HL-60/S4 treated with phorbol 12-myristate 13-acetate at 8.2 ng/mL for 4 days and 3 days (cell line): ENCODE measurements around the gene PLOD3.

Source experiments
- in situ Hi-C: fragments of 300-500 bp; cut with MboI; formaldehyde crosslinking; loops from 2 replicates; pipeline ENCODE4 v1.15.0; 2022; ENCODE audit warnings: low sequenced_read_pairs

Gene PLOD3

DNA sequence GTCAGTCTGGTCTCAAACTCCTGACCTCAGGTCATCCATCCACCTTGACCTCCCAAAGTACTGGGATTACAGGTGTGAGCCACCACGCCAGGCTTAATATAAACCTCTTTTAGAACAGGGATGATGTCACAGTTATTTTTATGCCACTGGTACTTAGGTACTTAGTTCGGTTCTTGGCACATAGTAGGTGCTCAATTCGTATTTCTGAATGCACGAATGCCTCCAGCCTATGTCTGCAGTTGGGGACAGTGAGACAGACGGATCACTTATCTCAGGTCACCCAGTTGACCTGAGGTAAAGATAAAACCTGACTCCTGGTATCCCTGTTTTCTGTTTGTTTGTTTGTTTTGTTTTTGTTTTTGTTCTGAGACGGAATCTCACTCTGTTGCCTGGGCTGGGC, 31.2 kb downstream of the PLOD3 start:
- in situ Hi-C loops = no loop called here

DNA sequence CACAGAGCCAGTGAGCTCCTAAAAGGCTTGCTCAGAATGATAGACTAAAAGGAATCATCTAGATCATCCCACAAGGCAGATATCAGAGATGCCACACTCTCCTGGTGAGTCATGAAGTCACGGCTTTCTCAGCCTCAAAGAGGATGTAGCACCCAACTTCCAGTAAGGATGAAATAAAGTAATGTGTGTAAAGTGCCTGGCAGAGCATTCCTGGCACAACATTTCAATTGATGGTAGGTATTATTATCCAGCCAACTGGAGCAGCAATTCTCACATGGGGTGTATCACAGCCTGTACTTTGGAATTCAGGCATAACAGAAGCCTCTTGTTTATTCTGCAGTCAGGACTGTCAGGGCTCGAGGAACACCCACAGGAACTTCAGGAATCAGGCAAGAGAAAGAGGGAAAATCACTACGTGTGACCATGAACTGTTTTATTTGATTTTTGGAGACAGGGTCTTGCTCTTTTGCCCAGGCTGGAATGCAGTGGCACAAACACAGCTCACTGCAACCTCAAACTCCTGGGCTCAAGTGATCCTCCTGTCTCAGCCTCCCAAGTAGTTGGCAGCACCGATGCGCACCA, 32.0 kb downstream of the PLOD3 start:
- in situ Hi-C loops = no loop called here

DNA sequence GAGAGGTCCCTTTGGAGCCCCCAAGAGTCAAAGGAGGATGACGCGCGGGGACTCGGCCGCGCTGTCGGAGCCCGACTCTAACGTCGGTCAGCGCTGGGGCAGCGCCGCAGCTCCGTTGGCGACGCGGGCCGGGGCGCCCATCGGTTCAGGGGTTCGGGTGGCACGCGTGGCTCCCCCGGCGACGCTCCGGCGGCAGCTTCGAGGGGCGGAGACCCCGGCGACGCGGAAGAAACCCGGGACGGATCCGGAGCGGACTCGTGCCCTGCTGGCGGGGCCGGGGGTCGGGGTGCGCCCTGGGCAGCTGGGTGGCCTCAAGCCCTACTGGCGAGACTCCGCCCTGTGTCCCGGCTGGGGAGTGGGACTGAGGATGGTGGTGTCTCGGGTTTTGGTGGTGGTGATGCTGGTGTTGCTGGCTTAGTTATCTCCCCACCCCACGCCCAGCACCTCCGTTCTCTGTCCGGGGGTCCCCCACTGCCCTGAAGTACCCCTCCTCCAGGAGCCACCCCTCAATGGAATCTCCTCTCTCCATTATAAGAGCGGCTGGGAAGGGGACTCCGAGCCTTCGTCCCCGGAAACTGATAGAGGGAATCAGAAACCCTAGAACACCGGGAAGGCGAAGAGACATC, 37.1 kb downstream of the PLOD3 start, which contains the start of gene NAT16:
NAT16 (minus strand) TSS at position 164 of the 626 bp plus-strand sequence. CDS start 5,486 bp downstream, outside the sequence.
- in situ Hi-C loops = no loop called here

DNA sequence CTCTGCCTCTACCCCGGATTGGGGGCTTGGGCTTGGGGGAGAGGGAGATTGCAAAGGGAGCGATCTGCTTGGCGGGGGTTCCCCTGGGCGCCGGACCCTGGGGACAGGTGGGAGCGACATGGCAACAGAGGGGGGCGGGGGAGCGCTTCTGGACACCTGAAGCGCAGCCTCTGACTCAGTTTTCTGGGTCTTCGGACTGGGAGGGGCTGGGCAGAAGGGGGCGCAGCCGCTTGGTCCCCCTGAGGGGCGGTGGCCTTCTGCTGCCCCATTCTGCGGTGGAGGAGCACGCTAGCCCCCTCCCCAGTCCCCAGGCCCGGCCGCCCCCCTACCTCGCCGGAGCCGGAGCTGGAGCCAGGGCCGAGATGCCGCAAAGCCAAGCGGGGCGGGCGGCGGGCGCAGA, 37.7 kb downstream of the PLOD3 start:
- in situ Hi-C loops = no loop called here

DNA sequence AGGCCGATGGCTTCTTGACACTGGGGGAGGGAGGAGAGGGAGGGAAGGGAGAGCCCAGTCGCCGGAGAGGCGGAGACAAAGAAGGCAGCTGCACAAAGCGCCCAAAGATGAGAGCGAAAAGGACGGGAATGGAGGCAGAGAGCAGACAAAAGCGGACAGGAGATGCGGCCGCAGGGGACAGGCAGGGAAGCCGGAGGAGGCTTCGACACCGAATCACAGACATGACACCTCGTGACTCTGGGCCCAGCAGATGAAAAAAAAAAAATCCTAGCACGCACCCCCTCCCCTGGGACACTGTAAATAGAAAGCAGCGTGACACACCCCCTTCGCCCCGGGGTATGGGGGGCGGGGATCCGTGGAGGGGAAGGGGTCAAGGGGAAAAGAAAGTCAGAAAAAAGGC, 38.3 kb downstream of the PLOD3 start:
- in situ Hi-C loops = no loop called here

DNA sequence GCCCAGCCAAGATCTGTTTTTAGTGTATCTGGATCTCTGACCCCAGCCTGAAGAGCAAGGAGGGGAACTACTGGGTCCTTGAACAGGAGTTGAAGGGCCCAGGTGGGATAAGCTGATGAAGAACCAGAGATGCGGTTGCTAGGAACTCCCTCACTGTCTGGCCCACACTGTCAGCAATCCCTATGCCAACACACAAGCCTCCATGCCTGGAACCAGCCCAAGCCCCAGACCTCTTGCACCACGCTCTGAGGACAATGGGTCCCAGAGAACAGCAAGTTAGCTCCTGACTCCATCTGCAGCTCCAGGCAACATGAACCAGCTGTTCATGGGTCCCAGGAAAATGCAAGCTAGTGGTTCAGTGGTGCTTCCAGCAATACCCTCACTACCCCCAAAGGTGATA, 39.7 kb downstream of the PLOD3 start:
- in situ Hi-C loops = no loop called here

DNA sequence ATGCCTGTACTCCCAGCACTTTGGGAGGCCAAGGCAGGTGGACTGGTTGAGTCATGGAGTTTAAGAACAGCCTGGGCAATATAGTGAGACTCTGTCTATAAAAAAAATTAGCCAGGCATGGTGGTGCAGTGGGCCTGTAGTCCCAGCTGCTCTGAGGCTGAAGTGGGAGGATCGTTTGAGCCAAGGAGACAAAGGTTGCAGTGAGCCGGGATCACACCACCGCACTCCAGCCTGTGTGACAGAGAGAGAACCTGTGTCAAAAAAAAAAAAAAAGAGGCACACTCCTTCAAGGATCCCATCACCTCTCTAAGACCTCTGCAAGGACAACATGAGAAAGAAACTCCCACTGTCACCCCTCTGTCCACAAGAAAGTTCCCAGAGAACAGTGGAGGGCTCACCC, 41.7 kb downstream of the PLOD3 start:
- in situ Hi-C loops = no loop called here

DNA sequence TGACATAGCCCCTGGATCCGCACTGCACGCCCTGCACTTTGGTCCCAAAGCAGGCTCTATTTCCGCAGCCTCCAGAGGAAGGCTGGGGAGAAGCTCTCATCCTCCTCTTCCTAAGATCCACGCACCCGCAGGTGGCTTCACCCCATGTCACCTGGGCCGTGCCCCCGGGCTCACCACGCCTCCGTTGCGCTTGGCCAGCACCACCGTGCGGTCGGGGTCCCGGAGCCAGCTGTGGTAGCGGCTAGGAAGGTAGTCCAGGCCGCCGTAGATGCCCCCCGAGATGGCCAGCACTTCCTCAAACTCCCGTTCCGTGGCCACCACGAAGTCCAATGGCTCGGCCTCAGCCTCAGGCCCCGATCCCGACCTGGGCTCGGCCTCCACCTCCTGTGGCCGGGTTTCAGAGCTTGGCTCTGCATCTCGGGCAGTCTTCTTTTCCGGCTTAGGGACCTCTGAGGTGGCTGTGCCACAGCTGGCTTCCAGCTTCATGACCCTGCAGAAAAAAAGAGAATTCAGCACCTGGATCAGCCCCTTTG, 43.0 kb downstream of the PLOD3 start:
- in situ Hi-C loops = no loop called here

DNA sequence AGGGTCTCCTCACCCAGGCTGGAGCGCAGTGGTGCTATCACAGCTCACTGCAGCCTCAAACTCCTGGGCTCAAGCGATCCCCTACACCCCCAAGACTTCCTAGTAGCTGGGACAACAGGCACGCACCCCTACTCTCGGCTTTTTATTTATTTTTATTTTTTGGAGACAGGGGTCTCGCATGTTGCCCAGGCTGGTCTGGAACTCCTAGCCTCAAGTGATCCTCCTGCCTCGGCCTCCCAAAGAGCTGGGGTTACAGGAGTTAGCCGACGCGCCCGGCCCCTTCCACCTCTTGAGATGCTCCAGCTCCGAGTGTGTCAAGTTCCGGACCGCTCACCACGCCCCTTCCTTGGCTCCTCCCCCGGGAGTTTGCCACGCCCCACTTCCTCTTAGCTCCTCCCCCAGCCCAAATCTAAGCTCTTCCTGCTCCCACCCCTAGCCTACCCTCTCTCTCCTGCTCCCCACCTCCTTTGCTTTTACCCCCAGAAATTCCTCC, 43.6 kb downstream of the PLOD3 start:
- in situ Hi-C loops = no loop called here

DNA sequence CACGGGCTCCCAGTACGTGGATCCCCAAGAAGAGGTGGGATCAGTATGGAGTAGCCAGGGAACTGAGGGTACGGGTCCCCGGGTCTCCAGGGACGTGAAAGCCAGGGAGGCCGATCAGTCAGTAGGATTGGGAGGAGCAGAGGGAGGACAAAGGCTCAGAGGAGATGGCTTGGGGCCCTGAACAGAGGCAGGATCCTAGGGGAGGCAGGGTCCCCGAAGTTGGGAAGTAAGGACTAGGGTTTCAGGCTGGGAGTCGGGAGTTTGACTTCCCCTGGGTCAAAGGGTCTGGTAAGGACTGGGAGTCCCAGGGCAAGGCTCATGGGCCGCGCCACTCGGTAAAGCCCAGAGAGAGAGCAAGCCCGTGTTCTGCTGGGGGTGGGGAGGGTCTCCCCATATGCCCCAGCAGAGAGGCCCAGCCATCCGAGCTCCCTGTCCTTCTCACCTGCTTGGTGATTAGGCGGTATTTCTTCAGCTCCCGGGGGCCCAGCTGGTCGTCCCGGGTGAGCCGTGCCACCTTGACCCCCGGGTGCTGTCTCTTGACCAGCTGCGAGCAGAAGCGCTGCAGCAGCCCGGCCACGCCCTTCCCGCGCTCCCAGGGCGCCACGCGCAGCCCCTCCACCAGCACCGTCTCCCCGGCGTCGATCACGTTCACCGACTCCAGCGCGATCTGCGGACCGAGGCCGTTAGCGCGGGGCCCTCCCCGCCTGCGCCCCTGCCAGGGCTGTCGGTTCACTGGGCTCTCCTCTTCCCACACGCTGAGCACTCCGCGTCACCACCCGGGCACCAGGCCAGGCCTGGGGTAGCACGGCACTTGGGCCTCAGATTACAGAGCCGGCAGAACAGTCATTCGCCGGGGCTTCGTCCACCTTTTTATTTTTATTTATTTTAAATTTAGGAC, 44.3 kb downstream of the PLOD3 start:
- in situ Hi-C loops = no loop called here

DNA sequence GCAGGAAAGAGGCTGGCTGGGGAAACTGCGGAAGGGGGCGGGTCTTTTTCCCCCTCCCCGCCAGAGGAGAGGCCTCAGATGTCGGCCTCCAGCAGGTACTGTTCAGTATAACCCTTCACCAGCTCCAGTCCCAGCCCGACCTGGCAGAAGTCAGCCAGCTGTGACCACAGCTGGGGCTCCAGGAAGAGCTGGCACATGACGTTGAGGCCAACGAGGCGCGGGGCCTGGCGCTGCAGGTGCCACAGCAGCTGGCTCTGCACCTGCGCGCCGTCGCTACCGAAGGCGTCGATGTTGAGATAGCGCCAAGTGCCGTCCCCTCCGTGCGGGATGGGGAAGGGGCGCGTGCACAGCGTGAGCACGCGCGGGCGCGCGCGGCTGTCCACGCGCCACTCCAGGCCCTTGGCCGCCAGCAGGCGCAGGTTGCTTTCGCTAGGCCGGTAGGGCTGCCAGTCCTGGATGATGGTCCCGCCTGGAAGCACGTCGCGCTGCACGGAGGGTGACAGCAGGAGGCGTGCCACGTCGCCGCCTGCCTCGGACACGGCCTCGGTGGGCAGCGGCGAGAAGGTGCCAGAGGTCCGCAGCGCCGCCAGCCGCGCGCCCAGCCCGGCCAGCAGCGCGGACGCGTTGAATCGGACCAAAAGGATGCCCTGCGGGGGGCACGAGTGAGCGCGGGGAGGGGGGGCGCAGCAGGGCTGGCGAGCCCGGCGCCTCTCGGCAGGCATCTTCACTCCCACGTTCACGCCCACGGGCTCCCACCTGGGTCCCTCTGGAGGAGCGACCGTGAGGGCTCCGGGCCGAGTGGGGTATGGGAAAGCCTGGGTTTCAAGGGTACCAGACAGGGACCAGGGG, 45.2 kb downstream of the PLOD3 start:
- in situ Hi-C loops = no loop called here

DNA sequence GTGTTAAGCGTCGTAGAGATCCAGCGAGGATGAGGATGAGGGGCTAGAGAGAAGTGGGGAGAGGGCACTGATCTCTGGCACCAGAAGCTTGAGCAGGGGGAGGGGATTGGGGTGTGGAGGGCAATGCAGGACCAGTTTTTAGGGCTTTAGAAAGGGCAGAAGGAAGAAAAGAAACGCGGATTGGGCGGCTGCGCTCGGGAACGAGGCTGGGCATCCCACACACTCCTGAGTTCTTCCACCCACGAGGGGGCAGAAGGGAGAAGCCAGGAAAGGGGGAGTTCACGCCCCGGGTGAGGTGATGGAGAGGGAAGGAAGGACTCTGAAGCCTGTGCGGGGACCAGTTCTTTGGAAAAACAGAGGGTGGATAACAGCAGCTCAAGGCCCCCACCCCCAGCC, 45.9 kb downstream of the PLOD3 start:
- in situ Hi-C loops = no loop called here

DNA sequence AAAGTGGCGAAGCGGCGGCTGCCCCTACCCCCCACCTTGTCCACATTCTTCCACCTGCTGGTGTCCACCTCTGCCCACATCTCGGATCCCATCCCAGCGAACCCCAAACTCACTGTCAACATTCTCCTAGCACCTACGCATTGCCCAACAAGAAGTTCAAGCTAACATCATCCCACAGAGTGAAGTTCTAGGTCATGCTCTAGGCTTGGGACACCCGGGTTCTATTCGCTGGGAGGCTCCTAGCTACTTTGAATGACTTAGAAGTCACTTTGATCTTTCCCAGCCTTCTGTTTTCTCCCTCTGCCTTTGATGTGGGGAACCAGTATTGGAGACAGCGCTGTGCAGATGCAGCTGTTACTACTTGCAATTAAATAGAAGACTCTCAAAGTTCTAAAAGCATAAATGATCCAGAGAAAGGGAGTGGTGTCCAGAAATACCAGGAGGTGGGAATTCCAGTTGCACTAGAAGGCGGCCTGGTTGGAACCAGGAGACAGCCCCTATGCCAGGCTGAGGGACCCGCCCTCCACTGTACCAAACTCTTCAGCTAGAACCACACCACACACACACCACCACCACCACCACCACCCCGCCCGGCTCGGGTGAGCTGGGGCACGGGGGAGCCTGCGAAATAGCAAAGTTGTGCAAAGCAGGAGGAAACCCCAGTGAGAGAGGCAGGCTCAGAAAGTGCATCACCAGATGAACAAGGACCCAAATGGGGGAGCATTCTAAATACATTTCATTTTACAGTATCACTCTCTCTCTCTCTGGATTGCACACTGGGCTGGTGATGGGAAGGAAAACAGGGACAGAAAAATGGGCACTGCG, 46.6 kb downstream of the PLOD3 start:
- in situ Hi-C loops = no loop called here

DNA sequence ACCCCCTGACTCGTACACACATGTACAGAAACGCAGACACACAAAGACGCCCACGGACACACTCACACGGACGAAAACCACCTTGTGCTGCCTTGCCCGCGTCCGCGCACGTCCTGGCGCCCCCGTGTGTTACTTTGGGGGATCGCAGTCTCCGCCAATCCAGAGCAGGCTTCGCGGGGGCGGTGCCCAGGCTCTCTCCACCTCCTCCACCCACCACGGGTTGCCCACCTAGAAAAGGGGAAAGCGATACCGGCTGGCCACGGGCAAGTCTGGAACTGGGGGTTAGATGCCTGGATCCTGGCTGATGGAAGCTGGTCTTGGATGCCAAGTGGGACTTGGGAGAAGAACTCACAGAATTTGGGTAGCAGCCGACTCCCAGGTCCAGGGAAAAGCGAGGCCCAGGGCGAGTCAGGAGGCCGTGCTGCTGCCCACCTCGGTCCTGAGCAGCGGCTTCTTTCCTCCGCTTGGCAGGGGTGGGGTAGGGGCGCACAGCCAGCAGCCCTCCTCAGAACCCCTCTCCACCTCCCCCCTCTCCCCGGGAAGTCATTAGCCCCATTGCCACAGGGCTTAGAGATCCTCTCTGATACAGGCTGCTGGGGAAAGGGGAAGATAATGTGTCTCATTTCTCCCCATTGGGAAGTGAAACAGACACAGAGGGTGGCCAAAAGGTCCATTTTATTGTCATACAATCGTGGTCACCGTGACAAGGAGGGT, 47.4 kb downstream of the PLOD3 start:
- in situ Hi-C loops = no loop called here

DNA sequence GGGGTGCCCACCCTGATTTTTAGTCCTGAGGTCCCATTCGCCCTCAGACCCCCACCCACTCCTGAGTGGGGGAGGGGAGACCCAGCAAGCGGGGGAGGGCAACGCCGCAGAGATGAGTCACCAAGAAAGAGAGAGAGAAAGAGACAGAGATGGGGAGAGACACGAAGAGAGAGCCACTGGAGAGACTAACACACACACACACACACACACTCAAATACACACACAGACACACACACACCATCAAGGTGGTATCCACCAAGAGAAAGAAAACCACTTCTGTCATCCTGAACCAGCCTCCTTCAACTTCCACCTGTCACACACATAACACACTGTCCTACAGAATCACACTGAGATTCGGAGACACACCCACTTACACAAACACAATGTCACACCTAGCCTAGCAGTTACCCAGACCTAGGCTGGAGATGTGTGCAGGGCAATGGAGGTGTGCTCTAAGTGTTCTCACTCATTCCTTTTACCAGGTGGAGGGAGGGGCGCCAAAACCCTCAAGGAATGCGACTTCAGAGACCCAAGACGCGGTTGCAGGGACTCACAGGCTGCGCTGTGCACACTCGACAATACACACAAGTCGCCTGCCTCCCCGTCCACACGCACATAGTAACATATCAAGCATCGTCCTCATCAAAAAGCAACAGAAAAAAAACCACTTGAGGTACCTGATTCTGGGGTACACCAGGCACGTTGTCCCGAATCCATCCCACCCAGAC, 48.1 kb downstream of the PLOD3 start:
- in situ Hi-C loops = no loop called here

DNA sequence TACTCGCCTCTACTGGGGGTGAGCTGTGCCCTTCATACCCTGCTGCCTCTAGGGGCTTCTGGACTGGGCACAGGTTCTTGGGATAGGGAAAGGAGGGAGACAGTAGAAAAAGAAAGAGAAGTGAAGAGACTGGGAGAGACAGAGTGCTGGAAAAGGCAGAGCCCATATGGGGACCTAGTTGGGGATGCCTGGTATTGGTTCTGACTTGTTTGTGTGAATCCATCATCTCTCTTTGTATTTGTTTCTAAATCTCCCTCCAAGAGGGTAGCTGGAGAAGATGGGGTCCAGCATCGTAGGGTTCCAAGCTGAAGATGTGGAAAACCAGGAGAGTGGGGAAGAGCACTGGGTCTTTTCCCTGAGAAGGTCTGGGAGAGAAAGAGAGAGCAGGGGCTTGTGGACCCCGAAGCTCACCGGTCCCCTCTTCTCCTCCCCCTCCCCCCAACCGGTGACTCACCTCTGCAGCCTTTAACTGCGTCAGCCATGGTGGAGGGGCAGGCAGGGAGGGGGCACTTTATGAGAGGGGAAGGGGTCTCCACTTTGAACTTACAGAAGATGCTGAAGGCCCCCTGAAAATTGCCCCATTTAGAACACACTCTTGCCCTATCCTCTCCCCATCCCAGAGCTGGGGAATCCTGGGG, 48.9 kb downstream of the PLOD3 start:
- in situ Hi-C loops = no loop called here

DNA sequence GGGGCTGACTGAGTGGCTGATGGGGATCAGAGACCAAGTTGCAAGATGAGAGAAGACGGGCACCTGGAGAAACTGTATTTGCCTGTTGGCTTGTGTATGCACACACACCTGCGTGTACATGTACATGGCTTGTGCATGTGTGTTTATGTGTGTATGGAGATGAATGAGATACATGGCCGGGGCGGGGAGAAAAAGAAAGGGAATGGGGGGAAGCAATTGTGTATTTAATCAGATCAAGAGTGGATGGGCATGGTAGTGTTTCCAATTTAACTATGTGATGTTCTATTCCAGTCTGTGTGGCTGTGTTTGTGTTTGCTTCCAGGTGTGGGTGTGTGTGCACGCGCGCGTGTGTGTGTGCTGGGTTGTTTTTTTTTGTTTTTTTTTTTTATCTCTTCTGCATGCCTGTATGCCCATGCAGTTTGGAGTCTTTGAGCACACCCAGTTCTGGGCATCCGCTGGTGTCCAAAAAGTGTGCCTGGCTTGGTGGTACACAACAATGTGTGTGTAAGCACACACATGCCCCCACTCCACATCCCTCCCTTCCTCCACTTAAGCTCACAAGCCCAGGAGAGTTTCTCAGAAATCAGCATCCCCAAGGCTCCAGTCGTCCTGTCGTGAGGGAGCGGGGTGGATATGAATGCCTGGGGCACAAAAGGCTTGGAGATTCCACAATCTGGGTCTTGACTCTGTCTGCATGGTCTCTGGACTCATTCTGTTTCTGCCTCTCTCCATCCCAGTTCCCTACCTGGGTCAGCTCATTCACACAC, 49.6 kb downstream of the PLOD3 start:
- in situ Hi-C loops = no loop called here
